ENCODE results near the gene SCN5A.

SCN5A gene

GRCh38 chr3:38599886-38600285, 49.6 kb downstream of the SCN5A start:
- no peak for DNase-seq

GRCh38 chr3:38598791-38599190, 50.7 kb downstream of the SCN5A start:
- DNase-seq = no peak

DNA sequence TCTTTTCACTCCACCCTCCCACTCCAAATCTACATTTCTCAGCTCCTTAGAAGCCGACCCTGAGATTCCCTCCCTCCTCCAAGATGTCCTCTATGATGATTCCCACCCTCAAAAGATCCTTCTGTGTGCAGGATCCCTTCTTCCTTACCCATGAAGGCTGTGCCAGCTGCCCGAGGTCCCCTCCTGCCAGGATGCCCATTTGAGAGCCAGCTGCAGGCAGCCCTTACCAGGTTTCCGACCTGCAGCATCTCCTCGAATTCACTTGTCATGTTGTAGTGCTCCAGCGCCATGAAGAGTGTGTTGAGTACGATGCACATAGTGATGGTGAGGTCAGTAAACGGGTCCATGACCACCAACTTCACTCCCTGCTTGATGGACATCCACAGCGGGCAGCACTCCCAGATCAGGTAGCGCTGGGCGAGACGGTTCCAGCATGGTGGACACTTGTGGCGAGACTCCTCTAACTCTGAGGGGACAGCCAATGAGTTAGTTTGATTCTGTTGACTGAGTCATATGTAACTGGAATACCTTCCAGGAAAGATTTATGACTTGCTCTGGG, 51.9 kb downstream of the SCN5A start:
- DNase-seq = no peak

GRCh38 chr3:38595393-38595792, 54.1 kb downstream of the SCN5A start:
- DNase-seq = no peak

DNA sequence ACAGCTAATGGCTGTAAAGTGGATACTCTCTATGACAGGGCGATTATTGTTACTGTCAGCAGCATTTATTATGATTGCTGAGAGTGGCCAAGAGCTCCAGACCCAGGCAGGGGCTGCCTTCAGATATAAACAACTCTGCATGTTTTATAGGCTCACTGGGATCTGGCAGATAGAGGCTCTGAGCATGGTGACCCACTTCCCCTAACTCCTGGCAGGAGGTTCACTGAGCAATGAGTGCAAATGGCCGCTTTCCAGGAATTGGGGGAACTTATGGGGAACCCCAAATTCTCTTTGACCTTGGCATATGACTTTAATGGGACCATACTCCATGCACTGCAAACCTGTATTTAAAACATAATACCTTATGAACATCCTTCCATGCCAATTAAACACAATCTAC, 59.0 kb downstream of the SCN5A start:
- DNase-seq = no peak

- no peak for DNase-seq
Observed at GRCh38 chr3:38588995-38589937, 60.2 kb downstream of the SCN5A start.

DNA sequence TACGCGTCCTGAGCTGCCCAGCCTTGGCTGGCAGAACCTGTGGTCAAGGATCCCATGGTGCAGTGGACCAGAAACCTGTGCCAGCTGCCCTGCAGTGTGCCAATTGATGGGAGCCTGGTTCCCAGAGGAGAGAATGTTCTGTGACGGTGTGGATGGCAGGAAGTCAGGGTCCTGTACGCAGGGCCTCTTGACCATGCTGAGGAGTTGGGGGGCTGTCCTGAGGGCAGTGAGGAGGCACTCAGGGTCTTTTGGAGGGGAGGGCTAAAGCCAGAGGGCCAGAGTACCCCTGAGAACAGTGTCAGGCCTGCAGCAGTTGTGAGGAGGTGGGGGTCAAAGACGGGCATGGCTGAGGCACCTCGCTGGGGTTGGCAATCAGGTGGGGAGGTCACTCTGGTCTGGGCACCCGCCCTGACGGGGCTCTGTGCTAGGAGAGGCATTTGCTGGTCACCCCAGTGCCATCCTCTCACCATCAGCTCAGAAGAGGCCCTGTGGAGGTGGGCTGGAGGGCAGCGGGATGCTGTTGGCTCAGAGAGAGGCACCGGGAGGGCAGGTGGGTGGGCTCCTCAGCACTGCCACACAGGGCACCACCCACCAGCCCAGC, 61.0 kb downstream of the SCN5A start:
- no peak for DNase-seq

GRCh38 chr3:38587548-38588131, 61.8 kb downstream of the SCN5A start:
- no peak for DNase-seq

DNA sequence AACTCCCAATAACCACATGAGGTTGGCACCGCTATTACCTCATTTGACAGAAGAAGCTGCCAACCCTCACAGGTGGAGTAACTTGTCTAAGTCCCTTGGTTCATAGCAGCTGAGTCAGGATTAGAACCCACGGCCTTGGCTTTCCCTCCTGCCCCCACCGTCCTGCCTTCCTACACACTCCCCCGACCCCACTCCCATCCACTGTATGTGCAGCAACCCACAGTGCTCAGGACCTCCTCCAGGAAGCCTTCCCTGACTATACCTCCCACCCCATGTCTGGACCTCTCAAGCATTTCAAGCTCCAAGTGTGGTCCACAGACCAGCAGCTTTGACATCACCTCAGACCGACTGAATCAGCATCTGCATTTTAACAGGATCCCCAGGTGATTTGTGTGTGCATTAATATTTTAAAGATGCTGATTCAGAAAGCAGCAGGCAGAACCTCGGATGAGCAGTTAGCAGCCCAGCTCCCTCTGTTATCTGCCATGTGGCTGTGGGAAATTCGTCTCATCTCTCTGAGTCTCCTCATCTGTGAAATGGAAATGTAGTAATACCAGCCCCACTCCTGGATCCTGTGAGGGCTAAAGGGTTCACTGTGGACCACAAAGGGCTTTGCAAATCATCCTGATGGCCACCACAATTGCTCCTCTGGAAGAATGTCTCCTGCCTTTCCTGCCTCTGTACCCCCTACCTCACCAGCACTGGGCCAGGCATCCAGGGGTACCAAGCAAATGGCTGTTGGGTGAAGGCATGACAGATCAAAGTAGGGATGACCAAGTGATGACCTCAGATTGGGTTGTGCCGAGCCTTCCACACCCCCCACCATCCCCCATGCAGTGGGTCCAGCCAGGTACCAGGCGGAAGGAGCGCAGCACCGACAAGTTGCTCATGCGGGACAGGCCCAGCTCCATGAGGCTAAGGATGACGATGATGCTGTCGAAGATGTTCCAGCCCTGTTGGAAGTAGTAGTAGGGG, 62.7 kb downstream of the SCN5A start:
- DNase-seq = no peak

- no peak for DNase-seq
Observed at GRCh38 chr3:38585791-38586420, 63.6 kb downstream of the SCN5A start.

- no peak for DNase-seq
Observed at GRCh38 chr3:38583688-38584087, 65.8 kb downstream of the SCN5A start.

DNA sequence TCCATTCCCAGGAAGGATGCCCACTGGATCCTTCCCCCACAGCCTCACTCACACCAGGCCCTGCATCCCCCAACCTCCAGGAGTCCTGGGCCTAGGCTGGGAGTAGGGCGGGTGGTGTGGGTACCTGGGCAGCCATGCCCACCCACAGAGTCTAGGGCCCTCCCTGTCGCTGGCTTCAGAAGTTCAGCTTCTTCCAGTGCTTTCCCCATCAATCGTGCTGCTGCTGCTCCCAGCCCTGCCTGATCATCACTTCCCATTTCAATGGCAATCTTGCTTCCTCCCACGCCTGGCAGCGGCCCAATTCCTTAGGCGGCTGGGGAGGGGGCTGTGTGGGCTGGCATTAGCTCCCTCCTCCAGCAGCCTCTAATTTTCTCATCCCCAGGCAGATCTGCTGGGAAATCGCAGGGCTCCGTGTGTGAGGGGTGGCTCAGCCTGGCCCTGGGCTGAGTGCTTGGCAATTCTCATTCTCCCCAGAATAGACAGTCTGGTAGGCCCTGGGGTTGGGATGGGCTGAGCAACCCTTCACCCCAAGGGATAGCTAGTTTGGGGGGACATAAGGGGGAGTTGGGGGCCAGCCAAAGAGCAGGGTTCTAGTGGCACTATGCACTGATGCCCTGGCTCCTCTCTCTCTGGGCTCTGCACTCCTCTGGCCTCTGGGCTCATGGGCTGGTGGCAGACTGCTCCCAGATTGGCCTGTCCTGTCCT, 66.4 kb downstream of the SCN5A start:
- DNase-seq = no peak

- no peak for DNase-seq
Observed at GRCh38 chr3:38582316-38582715, 67.2 kb downstream of the SCN5A start.

DNA sequence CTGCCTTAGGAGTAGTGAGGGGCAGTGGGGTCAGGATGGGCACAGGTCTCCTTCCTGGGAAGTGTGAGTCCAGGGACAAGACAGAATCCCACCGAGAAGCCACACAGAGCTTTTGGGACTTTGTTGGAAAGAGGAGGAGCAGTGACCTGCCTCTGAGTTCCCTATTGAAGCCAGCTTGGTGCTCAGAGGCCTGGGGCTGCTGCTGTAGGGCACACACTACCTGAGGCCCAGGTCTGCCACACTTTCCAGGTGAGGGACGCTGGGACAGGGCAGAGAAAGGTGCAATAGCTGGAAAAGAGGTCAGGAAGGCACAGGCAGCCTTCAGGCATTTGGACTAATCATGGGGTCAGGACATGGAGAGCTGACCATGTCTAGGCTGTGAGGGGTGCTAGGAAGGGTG, 67.7 kb downstream of the SCN5A start:
- no peak for DNase-seq

DNA sequence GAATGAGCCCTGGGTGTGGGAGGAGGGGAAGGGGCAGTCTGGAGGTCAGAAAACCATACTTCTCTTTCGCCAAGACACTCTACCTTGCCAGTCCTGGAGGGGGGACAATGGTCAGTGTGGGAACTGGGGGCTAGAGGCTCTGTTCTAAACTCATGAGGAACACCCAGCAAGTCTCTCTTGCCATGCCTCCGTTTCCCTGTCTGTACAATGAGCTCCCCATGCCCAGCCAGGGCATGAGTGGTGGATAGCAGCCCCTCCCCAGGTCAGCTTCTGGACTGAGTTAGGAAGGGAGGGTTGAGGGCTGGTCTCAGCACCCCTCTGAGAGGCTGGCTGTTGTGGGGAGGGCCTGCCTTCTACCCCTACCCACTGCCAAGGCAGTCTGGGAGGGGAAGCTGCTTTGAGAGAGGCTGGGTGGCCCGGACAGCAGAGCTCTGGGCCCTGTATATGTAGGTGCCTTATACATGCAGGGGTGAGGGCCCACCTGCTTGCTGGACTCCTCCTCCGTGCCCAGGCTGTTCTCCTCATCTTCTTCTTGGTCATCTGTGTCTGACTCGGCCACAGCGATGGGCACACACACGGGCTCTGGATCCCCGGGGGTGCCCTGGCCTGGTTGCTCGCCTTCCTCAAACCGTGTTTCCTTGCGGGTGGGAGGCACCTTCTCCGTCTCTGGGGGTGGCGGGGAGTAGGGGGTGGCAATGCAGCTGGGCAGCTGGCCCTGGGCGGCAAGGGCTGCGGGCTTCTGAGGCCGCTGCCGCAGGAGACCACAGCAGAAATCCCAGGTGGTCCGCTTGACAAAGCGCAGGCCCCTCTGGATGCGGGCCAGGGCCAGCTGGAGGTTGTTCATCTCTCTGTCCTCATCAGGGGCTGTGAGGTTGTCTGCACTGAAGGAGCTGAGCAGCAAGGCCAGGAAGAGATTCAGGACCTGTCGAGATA, 68.8 kb downstream of the SCN5A start:
- no peak for DNase-seq

GRCh38 chr3:38579551-38580449, 69.7 kb downstream of the SCN5A start:
- no peak for DNase-seq

DNA sequence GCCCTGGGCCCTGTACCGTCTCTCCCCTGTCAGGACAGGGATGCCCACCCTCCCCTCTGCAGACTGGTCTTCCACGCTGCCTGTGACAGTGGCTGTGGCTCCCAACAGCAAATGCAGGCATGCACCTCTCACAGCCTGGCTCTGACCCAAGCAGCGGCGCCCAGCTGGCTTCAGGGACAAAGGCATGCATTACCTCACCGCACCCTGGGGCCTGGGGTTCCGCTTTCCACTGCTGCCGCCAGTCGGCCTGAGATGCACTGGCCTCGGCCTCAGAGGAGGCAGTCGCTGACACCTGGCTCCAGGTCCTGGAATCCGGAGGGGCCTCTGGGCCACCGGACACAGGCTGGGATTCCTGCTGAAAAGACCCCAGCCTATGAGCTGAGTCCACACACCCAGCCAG, 70.3 kb downstream of the SCN5A start:
- DNase-seq = no peak

- DNase-seq = no peak
Observed at GRCh38 chr3:38578551-38578950, 70.9 kb downstream of the SCN5A start.

- DNase-seq = no peak
Observed at GRCh38 chr3:38578081-38578475, 71.4 kb downstream of the SCN5A start.
